ENCODE results near the gene ADGRA1. TPM values are rescaled to one million over a fixed set of nuclear protein-coding genes. Genes with fewer than 3 reads are reported as not detected.

ADGRA1 gene
- total and polyA plus RNA-seq, 10 of the 15 experiments (the other 5 are each of a cell fraction or from before 2014, with no cell fraction given): not detected

- H2AFZ ChIP-seq (ENCODE audit: control insufficient read depth, low read depth, low read length): no peak overlapping the region
- CTCF ChIA-PET: no interaction called here
Observed at GRCh38 chr10:133093291-133093690, 5.6 kb downstream of the ADGRA1 start.

DNA sequence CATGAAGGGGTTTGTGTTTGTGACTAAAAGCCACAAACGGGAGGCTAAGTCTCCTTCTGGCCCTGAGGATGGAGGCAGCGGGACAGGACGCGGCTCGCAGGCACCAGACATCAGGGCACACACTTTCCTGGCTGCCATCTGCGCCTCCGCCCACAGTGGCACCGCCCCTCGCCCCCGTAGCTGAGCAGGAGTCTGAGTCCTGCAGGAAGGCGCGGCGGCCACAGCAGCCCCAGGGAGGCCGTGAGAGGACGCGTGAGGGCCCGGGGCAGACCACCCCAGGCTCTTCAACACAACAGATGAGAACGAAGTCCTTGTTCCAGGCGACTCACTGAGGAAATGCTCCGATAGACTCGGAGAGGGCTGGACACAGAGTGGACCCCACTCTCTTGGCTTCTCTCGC lies 6.6 kb downstream of the ADGRA1 start:
- RAD21 ChIA-PET (ENCODE audit: unreplicated experiment): no interaction called here

More at GRCh38 chr10:133093291-133093690, 5.6 kb downstream of the ADGRA1 start:
- H3K4me3 ChIP-seq: no peak overlapping the region
- H3K79me2 ChIP-seq (ENCODE audit: control insufficient read depth, insufficient read depth, low read length): no peaks in the 10 kb centered on the region
- intact Hi-C loops (cut with micrococcal nuclease; ENCODE audit: unreplicated experiment): no loop called here
- H4K20me1 ChIP-seq (ENCODE audit: control insufficient read depth, insufficient read depth): no peaks in the 10 kb centered on the region
- no peaks in the 10 kb centered on the region for H3K4me1 ChIP-seq (ENCODE audit: control insufficient read depth, insufficient read depth, low read length)
- no peak overlapping the region for H3K27ac ChIP-seq (ENCODE audit: control insufficient read depth, insufficient read depth)
- DNase-seq (ENCODE audit: low read depth, low spot score) (no peak), FAIRE-seq (no peak), ATAC-seq (no peak)
- no peak overlapping the region for H3K9ac ChIP-seq (ENCODE audit: control insufficient read depth, insufficient read depth, low read length)
- H3K27me3 ChIP-seq (replicated peaks in 1 of 2; ENCODE audit: control insufficient read depth in 2 of 2, insufficient read depth in 2 of 2, low read length in 1 of 2): no peaks in the 10 kb centered on the region
- RAD21 ChIA-PET (ENCODE audit: unreplicated experiment): no interaction called here
- WGBS (ENCODE audit: insufficient coverage, insufficient replicate concordance, low lambda C conversion rate, missing lambda C conversion rate): 44% methylated on average over 15 of the region's 15 CpGs
- SMC1A ChIA-PET (ENCODE audit: uncharacterized antibody, unreplicated experiment): no interaction called here
- no peak overlapping the region for H3K4me2 ChIP-seq (ENCODE audit: control insufficient read depth, insufficient read depth)
- in situ Hi-C loops (cut with MboI): no loop called here
- no peaks in the 10 kb centered on the region for H3K36me3 ChIP-seq (ENCODE audit: control insufficient read depth in 2 of 2, insufficient read depth in 2 of 2, low read length in 1 of 2)
- H3K9me3 ChIP-seq (replicated peaks; ENCODE audit: control insufficient read depth, insufficient read depth, low read length): no peaks in the 10 kb centered on the region
- BruUV-seq (replicated peaks): no TSS peak
- POLR2A ChIA-PET: no interaction called here
- no peak for TF ChIP-seq HCFC1 (IDR thresholded peaks at IDR 0.05; ENCODE audit: low read length)

More for the DNA sequence above, 6.6 kb downstream of the ADGRA1 start:
- Histone ChIP-seq H3K4me3 (no peak overlapping the region), H3K27me3 (replicated peaks in 1 of 2; ENCODE audit: control insufficient read depth in 2 of 2, insufficient read depth in 2 of 2, low read length in 1 of 2) (no peaks in the 10 kb centered on the region), H3K9me3 (replicated peaks; ENCODE audit: control insufficient read depth, insufficient read depth, low read length) (no peaks in the 10 kb centered on the region), H3K4me1 (ENCODE audit: control insufficient read depth, insufficient read depth, low read length) (no peaks in the 10 kb centered on the region), H3K9ac (ENCODE audit: control insufficient read depth, insufficient read depth, low read length) (no peak overlapping the region), H4K20me1 (ENCODE audit: control insufficient read depth, insufficient read depth) (no peaks in the 10 kb centered on the region), H3K4me2 (ENCODE audit: control insufficient read depth, insufficient read depth) (no peak overlapping the region), H3K27ac (ENCODE audit: control insufficient read depth, insufficient read depth) (no peak overlapping the region), H2AFZ (ENCODE audit: control insufficient read depth, low read depth, low read length) (no peak overlapping the region), H3K36me3 (ENCODE audit: control insufficient read depth in 2 of 2, insufficient read depth in 2 of 2, low read length in 1 of 2) (no peaks in the 10 kb centered on the region), H3K79me2 (ENCODE audit: control insufficient read depth, insufficient read depth, low read length) (no peaks in the 10 kb centered on the region)
- no peak for FAIRE-seq
- BruUV-seq (replicated peaks): no TSS peak
- no peak for ATAC-seq
- ChIA-PET POLR2A (no interaction called here), CTCF (no interaction called here), SMC1A (ENCODE audit: uncharacterized antibody, unreplicated experiment) (no interaction called here)
- TF ChIP-seq RELA (IDR thresholded peaks at IDR 0.05; ENCODE audit: borderline replicate concordance, partially characterized antibody): no peak
- TF ChIP-seq MEF2A (IDR thresholded peaks at IDR 0.05; ENCODE audit: insufficient read depth, low read depth, low read length): no peak
- no peak for TF ChIP-seq SPI1 (IDR thresholded peaks at IDR 0.05; ENCODE audit: borderline replicate concordance, insufficient read depth, low read depth, low read length)
- intact Hi-C loops (cut with micrococcal nuclease; ENCODE audit: unreplicated experiment) (no loop called here), in situ Hi-C loops (cut with MboI) (no loop called here)
- WGBS (ENCODE audit: insufficient coverage, insufficient replicate concordance, low lambda C conversion rate, missing lambda C conversion rate): 41% methylated on average over 22 of the region's 22 CpGs
- no peak for DNase-seq (ENCODE audit: low read depth, low spot score)
